ENCODE results near the gene TKFC.
"Not testable (repeated sequence)": the region's sequence is repeated elsewhere in the genome, so short reads cannot be mapped to it uniquely, and the experiment has no call there.

TKFC gene

GRCh38 chr11:61362542-61362875 lies 29.5 kb downstream of the TKFC start:
- in situ Hi-C loops (cut with HindIII; ENCODE audit: low sequenced_read_pairs) = no loop called here

- in situ Hi-C loops (cut with HindIII; ENCODE audit: low sequenced_read_pairs) = no loop called here
Measured at GRCh38 chr11:61364012-61364675, 31.1 kb downstream of the TKFC start.

GRCh38 chr11:61367406-61367805 lies 34.4 kb downstream of the TKFC start:
- in situ Hi-C loops (cut with HindIII; ENCODE audit: low sequenced_read_pairs) = no loop called here

- in situ Hi-C loops (cut with HindIII; ENCODE audit: low sequenced_read_pairs) = no loop called here
Measured at GRCh38 chr11:61368646-61369045, 35.6 kb downstream of the TKFC start.

GRCh38 chr11:61369372-61370348 lies 36.6 kb downstream of the TKFC start:
- in situ Hi-C loops (cut with HindIII; ENCODE audit: low sequenced_read_pairs) = no loop called here

- in situ Hi-C loops (cut with HindIII; ENCODE audit: low sequenced_read_pairs) = no loop called here
Measured at GRCh38 chr11:61370349-61371005, 37.4 kb downstream of the TKFC start.

- in situ Hi-C loops (cut with HindIII; ENCODE audit: low sequenced_read_pairs) = no loop called here
Measured at GRCh38 chr11:61372659-61373420, 39.8 kb downstream of the TKFC start.

DNA sequence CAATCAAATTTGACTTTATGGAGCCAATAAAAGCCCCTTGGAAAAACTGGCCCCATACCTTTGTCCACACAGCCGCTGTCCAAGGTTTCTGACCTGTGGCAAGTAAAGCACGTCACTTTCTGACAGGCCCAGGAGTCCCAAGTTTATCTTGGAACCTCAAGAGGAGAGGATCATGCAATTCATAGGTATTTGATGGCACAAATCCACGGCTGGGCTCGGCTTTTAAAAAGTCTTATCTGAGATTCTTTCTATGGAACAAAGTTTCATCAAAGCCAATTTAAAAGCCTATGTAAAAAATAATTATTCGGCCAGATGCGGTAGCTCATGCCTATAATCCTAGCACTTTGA lies 42.7 kb downstream of the TKFC start:
- in situ Hi-C loops (cut with HindIII; ENCODE audit: low sequenced_read_pairs) = no loop called here

DNA sequence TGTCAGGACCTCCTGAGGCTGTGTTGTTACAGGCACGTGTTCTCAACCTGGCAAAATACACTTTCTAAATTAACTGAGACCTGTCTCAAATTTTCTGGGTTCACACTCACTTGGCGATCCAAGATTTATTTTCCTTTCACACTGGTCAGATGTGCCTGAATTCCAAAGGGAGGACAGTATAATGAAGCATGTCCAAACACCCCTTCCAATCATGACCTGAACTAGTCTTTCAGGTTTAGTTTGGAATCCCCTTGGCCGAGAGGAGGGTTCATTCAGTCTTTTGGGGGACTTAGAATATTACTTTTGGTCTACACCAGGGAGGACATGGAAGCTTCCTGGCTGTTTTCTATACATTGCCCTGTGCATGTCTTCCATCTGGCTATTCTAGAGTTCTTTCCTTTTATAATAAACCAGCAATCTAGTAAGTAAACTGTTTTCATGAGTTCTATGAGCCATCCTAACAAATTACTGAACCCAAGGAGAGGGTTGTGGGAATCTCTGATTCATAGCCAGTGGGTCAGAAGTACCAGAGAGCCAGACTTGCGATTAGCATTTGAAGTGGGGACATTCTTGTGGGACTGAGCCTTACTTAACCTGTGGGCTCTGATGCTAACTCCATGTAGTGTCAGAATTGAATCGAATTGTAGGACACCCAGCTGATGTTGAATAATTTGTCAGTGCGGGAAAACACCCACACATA lies 44.6 kb downstream of the TKFC start:
- in situ Hi-C loops (cut with HindIII; ENCODE audit: low sequenced_read_pairs) = no loop called here

DNA sequence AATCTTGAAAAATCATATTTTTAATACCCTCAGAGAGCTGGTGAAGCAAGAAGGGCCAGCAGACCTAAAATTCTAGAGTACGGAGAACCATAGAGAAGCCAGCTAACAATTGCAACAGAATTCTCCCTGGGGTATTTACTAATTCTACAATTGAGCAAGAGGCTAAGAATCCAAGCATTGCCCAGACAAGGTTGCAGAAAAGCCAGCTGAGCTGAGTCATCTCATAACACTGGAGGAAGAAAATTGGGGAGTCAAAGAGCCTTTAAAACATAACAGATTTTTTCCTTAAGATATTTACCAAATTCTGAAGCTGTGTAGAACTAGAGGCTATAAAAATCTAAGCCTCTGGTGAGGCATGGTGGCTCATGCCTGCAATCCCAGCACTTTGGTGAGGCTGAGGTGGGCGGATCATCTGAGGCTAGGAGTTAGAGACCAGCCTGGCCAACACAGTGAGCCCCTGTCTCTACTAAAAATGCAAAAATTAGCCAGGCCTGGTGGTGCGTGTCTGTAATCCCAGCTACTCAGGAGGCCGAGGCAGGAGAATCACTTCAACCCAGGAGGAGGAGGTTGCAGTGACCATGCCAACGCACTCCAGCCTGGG lies 45.8 kb downstream of the TKFC start:
- in situ Hi-C loops (cut with HindIII; ENCODE audit: low sequenced_read_pairs) = no loop called here

- in situ Hi-C loops (cut with HindIII; ENCODE audit: low sequenced_read_pairs) = no loop called here
Measured at GRCh38 chr11:61380884-61381283, 47.9 kb downstream of the TKFC start.

GRCh38 chr11:61383859-61384258 lies 50.8 kb downstream of the TKFC start:
- in situ Hi-C loops (cut with HindIII; ENCODE audit: low sequenced_read_pairs) = not testable (repeated sequence)

GRCh38 chr11:61384271-61385242 lies 51.5 kb downstream of the TKFC start:
- in situ Hi-C loops (cut with HindIII; ENCODE audit: low sequenced_read_pairs) = no loop called here

DNA sequence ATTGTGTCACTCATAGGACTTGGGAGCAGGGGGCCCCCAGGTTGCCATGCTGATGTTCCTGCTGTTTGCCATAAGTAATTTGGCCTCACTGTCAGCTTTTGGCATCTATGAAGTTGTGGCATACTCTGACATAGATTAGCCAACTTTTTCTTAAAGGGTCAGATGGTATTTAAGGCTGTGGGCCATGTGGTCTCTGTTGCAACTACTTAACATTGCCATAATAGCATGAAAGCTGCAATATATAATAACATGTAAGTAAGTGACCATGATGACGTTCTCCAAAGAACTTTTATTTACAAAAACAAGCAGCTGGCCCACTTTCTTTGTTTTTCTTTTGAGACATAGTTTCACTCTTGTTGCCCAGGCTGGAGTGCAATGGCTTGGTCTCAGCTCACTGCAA lies 57.1 kb downstream of the TKFC start:
- in situ Hi-C loops (cut with HindIII; ENCODE audit: low sequenced_read_pairs) = no loop called here

- in situ Hi-C loops (cut with HindIII; ENCODE audit: low sequenced_read_pairs) = no loop called here
Measured at GRCh38 chr11:61392981-61393595, 60.1 kb downstream of the TKFC start.
